Astrocyte (in vitro differentiated cells and primary cell): ENCODE data around the gene HSD17B2. TPM values are rescaled to one million over a fixed set of nuclear protein-coding genes. Genes with fewer than 3 reads are reported as not detected.

Experiments
- DNase-seq: peaks from one replicate; pipeline ENCODE4 v3.0.0-alpha.2; 2010; ENCODE audit warnings: low read depth
- FAIRE-seq: peaks from 2 replicates; lab custom pipeline; 2011; peaks lifted over from hg19 to GRCh38; lab: Jason Lieb, UNC
- H2AFZ ChIP-seq: 2 replicates; pipeline ENCODE4 v1.6.0; 2012; ENCODE audit warnings: low read depth, low read length, inconsistent platforms
- H3K27ac ChIP-seq: 2 replicates; pipeline ENCODE4 v1.5.1; 2011; ENCODE audit warnings: low read depth, low read length, inconsistent platforms
- H3K27me3 ChIP-seq: 2 replicates; pipeline ENCODE4 v1.6.0; 2011; ENCODE audit warnings: low read length, inconsistent platforms; ENCODE audit not compliant: insufficient read depth
- H3K36me3 ChIP-seq: 2 replicates; pipeline ENCODE4 v1.5.1; 2011; ENCODE audit warnings: low read length, inconsistent platforms; ENCODE audit not compliant: insufficient read depth
- H3K4me1 ChIP-seq: 2 replicates; pipeline ENCODE4 v1.5.1; 2011; ENCODE audit warnings: low read length, inconsistent platforms; ENCODE audit not compliant: insufficient read depth
- H3K4me2 ChIP-seq: 2 replicates; pipeline ENCODE4 v1.6.0; 2012; ENCODE audit warnings: low read length, inconsistent platforms
- H3K4me3 ChIP-seq: 2 replicates; pipeline ENCODE4 v1.5.1; 2011; ENCODE audit warnings: low read depth, mild to moderate bottlenecking, low read length, inconsistent platforms; ENCODE audit not compliant: insufficient read depth
- H3K79me2 ChIP-seq: 2 replicates; pipeline ENCODE4 v1.6.0; 2012; ENCODE audit warnings: mild to moderate bottlenecking, low read length, inconsistent platforms; ENCODE audit not compliant: insufficient read depth
- H3K9ac ChIP-seq: 2 replicates; pipeline ENCODE4 v1.6.0; 2012; ENCODE audit warnings: mild to moderate bottlenecking, low read length, inconsistent platforms
- H3K9me3 ChIP-seq: 2 replicates; pipeline ENCODE4 v1.5.1; 2012; ENCODE audit warnings: low read depth, mild to moderate bottlenecking, low read length, inconsistent platforms; ENCODE audit not compliant: insufficient read depth
- H4K20me1 ChIP-seq: 2 replicates; pipeline ENCODE4 v1.6.0; 2012; ENCODE audit warnings: low read length, inconsistent platforms; ENCODE audit not compliant: insufficient read depth
- H3K27ac Mint-ChIP-seq: one replicate; pipeline ENCODE4 v1.8.0; 2021; ENCODE audit warnings: mild to moderate bottlenecking, mixed read lengths; ENCODE audit not compliant: unreplicated experiment
- H3K27me3 Mint-ChIP-seq: one replicate; pipeline ENCODE4 v1.8.0; 2021; ENCODE audit warnings: low read depth, mixed read lengths; ENCODE audit not compliant: unreplicated experiment
- H3K36me3 Mint-ChIP-seq: one replicate; pipeline ENCODE4 v1.8.0; 2021; ENCODE audit warnings: low read depth, mixed read lengths; ENCODE audit not compliant: unreplicated experiment
- H3K4me1 Mint-ChIP-seq: one replicate; pipeline ENCODE4 v1.8.0; 2021; ENCODE audit warnings: low read depth, mixed read lengths; ENCODE audit not compliant: unreplicated experiment
- H3K4me3 Mint-ChIP-seq: one replicate; pipeline ENCODE4 v1.8.0; 2021; ENCODE audit warnings: mild to moderate bottlenecking, moderate library complexity, mixed read lengths; ENCODE audit not compliant: unreplicated experiment
- H3K9me3 Mint-ChIP-seq: one replicate; pipeline ENCODE4 v1.8.0; 2021; ENCODE audit warnings: mild to moderate bottlenecking, mixed read lengths; ENCODE audit not compliant: unreplicated experiment
- EZH2 ChIP-seq: IDR thresholded peaks from 2 replicates; pipeline ENCODE4 v1.6.1; 2012; ENCODE audit warnings: mild to moderate bottlenecking, low read length, inconsistent platforms; ENCODE audit not compliant: insufficient read depth
- total RNA-seq: library from RNA; stranded (reverse); gene quantifications from 2 replicates; pipeline ENCODE4 v1.2.1, GENCODE V29; 2021
- TF ChIP-seq, protein P1 (sequence below): IDR thresholded peaks from 2 replicates; pipeline ENCODE4 v1.5.1; 2011; ENCODE audit warnings: low read depth, mild to moderate bottlenecking, inconsistent platforms, low read length, moderate library complexity; ENCODE audit not compliant: insufficient read depth

Gene HSD17B2
- total RNA-seq, 1 donor from 2014 or later = 0.20 TPM

DNA sequence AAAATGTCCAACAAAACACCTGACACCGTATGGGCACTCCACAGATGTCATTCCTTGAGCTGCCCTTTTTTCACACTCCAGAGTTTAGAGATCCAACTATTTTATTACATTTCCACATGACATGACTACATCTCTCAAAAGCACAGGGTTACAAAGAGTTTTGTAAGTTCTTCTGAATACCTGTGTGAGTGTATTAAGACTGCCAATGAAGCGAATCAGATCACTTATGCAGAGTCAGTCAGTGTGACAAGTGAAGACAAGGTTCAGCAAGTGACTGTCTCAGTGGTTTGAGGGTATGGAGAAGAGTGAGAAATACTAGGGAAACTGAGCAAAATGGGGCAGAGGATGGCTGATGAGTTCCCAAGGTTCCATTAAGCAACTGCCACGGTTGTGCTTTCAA lies 32.2 kb upstream of the HSD17B2 start:
- H3K9me3 ChIP-seq = no peaks in the 10 kb centered on the region
- no peaks in the 10 kb centered on the region for H3K4me1 ChIP-seq
- peaks cover 10% of the 10 kb centered on the region for H3K27me3 Mint-ChIP-seq
- H3K4me2 ChIP-seq = no peak overlapping the region
- H3K9ac ChIP-seq = no peak overlapping the region
- peaks cover 2% of the 10 kb centered on the region for H3K4me1 Mint-ChIP-seq
- no peaks in the 10 kb centered on the region for H3K36me3 Mint-ChIP-seq
- DNase-seq (no peak), FAIRE-seq (no peak)
- no peaks in the 10 kb centered on the region for H3K36me3 ChIP-seq
- H3K27ac ChIP-seq = no peak overlapping the region
- no peak overlapping the region for H3K4me3 Mint-ChIP-seq
- H4K20me1 ChIP-seq = no peaks in the 10 kb centered on the region
- peaks cover 2% of the 10 kb centered on the region for H3K9me3 Mint-ChIP-seq
- no peak overlapping the region for H2AFZ ChIP-seq
- H3K27me3 ChIP-seq = peaks cover 5% of the 10 kb centered on the region
- no peaks in the 10 kb centered on the region for H3K79me2 ChIP-seq
- H3K27ac Mint-ChIP-seq = no peak overlapping the region
- H3K4me3 ChIP-seq = no peak overlapping the region
- no peak for TF ChIP-seq EZH2
- TF ChIP-seq, protein P1, sequence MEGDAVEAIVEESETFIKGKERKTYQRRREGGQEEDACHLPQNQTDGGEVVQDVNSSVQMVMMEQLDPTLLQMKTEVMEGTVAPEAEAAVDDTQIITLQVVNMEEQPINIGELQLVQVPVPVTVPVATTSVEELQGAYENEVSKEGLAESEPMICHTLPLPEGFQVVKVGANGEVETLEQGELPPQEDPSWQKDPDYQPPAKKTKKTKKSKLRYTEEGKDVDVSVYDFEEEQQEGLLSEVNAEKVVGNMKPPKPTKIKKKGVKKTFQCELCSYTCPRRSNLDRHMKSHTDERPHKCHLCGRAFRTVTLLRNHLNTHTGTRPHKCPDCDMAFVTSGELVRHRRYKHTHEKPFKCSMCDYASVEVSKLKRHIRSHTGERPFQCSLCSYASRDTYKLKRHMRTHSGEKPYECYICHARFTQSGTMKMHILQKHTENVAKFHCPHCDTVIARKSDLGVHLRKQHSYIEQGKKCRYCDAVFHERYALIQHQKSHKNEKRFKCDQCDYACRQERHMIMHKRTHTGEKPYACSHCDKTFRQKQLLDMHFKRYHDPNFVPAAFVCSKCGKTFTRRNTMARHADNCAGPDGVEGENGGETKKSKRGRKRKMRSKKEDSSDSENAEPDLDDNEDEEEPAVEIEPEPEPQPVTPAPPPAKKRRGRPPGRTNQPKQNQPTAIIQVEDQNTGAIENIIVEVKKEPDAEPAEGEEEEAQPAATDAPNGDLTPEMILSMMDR = no peak

DNA sequence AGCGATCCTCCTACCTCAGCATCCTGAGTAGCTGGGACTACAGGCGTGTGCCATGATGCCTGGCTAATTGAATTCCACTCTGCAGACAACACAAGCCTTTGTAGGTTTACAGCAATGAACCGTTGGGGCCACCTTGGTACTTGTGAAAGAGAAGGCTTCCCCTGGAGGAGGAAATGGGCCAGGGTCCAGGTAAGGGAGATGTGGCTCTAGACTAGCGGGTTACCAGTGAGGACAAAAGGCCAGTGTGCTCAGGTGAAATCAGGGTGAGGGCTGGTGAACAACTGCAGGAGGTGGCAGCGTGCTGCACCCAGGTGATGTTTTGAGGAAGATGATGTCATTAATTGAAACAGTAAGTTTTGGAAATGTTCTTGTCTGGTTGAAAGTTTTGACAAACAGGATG lies 30.5 kb upstream of the HSD17B2 start:
- DNase-seq (no peak), FAIRE-seq (no peak)
- TF ChIP-seq, protein P1 = no peak
- no peak for TF ChIP-seq EZH2
- no peak overlapping the region for H3K27ac ChIP-seq
- no peaks in the 10 kb centered on the region for H3K4me1 ChIP-seq
- H3K4me3 ChIP-seq = no peak overlapping the region
- Mint-ChIP-seq H3K27me3 (peaks cover 10% of the 10 kb centered on the region), H3K9me3 (peaks cover 18% of the 10 kb centered on the region), H3K27ac (no peak overlapping the region), H3K4me3 (no peak overlapping the region), H3K36me3 (no peaks in the 10 kb centered on the region), H3K4me1 (no peaks in the 10 kb centered on the region)
- H3K27me3 ChIP-seq = peaks cover 5% of the 10 kb centered on the region
- H2AFZ ChIP-seq = no peak overlapping the region
- H4K20me1 ChIP-seq = no peaks in the 10 kb centered on the region
- no peak overlapping the region for H3K9ac ChIP-seq
- H3K4me2 ChIP-seq = no peak overlapping the region
- H3K79me2 ChIP-seq = no peaks in the 10 kb centered on the region
- no peaks in the 10 kb centered on the region for H3K36me3 ChIP-seq
- peaks cover 8% of the 10 kb centered on the region for H3K9me3 ChIP-seq

DNA sequence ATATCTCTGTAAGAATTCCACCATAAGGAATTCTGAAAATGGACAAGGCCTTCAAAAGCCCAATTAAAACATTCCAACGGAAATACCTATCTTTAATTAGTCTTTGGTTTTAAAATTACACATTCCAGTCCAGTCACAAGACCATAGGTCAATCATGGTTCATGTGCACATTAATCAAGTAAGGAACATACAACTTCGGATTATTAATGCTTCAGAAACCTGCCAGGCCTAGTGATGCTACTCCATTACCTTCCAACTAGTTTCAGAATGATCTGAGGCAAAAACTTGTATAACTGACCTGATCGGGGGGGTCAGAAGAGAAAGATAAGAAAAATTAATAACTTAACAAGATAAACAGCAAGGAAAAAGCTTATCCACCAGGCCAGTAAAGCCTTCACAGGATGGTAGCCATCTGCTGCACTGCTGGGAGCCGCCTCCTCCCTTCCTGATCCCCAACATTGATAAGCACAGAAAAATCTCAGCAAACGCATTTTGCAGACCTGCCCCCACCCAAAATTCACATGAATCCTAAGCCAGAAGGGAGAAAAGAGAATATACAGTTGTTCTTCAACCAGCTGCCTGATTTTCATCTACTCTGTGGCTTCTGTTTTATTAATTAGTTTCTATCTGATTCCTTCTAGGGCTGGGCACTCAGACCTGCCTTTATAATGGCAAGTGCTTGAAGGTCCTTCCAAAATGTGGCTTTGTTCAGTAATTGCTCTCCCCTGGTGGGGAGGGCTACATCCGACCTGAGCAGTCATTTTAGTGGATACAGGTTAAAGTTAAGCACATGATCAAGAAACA lies 29.8 kb upstream of the HSD17B2 start:
- Mint-ChIP-seq H3K27ac (no peak overlapping the region), H3K4me1 (no peaks in the 10 kb centered on the region), H3K4me3 (no peak overlapping the region), H3K36me3 (no peaks in the 10 kb centered on the region), H3K9me3 (peaks cover 19% of the 10 kb centered on the region), H3K27me3 (peaks cover 10% of the 10 kb centered on the region)
- H3K27ac ChIP-seq = no peak overlapping the region
- FAIRE-seq (no peak), DNase-seq (peak; percentile 43)
- H3K79me2 ChIP-seq = no peaks in the 10 kb centered on the region
- TF ChIP-seq, protein P1 = no peak
- TF ChIP-seq EZH2 = no peak
- H4K20me1 ChIP-seq = no peaks in the 10 kb centered on the region
- H3K9me3 ChIP-seq = peaks cover 8% of the 10 kb centered on the region
- H3K36me3 ChIP-seq = no peaks in the 10 kb centered on the region
- no peaks in the 10 kb centered on the region for H3K4me1 ChIP-seq
- H3K9ac ChIP-seq = no peak overlapping the region
- H3K27me3 ChIP-seq = peaks cover 5% of the 10 kb centered on the region
- no peak overlapping the region for H3K4me2 ChIP-seq
- H2AFZ ChIP-seq = no peak overlapping the region
- no peak overlapping the region for H3K4me3 ChIP-seq
